Measurements from ENCODE around the gene NBPF4.
"Not testable (repeated sequence)": the region's sequence is repeated elsewhere in the genome, so short reads cannot be mapped to it uniquely, and the experiment has no call there.

DNA sequence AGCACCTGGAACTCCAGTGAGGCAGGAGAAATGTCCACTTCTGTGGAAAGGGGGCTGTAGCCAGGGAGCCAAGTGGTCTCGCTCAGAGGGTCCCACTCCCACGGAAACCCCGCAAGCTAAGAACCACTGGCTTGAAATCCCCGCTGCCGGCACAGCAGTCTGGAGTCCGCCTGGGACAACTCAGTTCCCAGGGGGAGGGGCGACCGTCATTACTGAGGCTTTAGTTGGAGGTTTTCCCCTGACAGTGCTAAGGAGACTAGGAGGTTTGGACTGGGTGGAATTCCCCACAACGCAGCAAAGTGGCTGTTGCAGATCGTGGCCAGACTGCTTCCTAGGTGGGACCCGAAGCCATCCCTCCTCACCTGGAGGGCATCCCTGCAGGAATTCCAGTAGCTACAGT, 18.1 kb upstream of the NBPF4 start:
- TF ChIP-seq ZNF302 (CRISPR knock-in tag; IDR thresholded peaks at IDR 0.05); RFX5 (IDR thresholded peaks at IDR 0.05); MAZ (IDR thresholded peaks at IDR 0.05; ENCODE audit: borderline replicate concordance, low read depth, low read length); POLR2A (IDR thresholded peaks at IDR 0.05; ENCODE audit: low read length); BHLHE40 (IDR thresholded peaks at IDR 0.05; ENCODE audit: low read depth, low read length): not testable (repeated sequence)
- TF ChIP-seq, protein P1, sequence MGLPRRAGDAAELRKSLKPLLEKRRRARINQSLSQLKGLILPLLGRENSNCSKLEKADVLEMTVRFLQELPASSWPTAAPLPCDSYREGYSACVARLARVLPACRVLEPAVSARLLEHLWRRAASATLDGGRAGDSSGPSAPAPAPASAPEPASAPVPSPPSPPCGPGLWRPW (IDR thresholded peaks at IDR 0.05) = not testable (repeated sequence)
- TF ChIP-seq, protein P2, sequence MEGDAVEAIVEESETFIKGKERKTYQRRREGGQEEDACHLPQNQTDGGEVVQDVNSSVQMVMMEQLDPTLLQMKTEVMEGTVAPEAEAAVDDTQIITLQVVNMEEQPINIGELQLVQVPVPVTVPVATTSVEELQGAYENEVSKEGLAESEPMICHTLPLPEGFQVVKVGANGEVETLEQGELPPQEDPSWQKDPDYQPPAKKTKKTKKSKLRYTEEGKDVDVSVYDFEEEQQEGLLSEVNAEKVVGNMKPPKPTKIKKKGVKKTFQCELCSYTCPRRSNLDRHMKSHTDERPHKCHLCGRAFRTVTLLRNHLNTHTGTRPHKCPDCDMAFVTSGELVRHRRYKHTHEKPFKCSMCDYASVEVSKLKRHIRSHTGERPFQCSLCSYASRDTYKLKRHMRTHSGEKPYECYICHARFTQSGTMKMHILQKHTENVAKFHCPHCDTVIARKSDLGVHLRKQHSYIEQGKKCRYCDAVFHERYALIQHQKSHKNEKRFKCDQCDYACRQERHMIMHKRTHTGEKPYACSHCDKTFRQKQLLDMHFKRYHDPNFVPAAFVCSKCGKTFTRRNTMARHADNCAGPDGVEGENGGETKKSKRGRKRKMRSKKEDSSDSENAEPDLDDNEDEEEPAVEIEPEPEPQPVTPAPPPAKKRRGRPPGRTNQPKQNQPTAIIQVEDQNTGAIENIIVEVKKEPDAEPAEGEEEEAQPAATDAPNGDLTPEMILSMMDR (IDR thresholded peaks at IDR 0.05) = not testable (repeated sequence)
